GM18505 (cell line): Measurements from ENCODE around the gene SOX3.

Experiments used
- ATAC-seq: cut with Tn5 transposase; IDR thresholded peaks from one replicate; pipeline ENCODE4 v1.9.1; 2021; ENCODE audit not compliant: unreplicated experiment
- POLR2A ChIP-seq: IDR thresholded peaks from 4 replicates; pipeline ENCODE4 v1.6.1; 2011; ENCODE audit warnings: borderline replicate concordance; ENCODE audit not compliant: insufficient read depth, insufficient read length; ENCODE audit errors: extremely low read depth

SOX3 gene

DNA sequence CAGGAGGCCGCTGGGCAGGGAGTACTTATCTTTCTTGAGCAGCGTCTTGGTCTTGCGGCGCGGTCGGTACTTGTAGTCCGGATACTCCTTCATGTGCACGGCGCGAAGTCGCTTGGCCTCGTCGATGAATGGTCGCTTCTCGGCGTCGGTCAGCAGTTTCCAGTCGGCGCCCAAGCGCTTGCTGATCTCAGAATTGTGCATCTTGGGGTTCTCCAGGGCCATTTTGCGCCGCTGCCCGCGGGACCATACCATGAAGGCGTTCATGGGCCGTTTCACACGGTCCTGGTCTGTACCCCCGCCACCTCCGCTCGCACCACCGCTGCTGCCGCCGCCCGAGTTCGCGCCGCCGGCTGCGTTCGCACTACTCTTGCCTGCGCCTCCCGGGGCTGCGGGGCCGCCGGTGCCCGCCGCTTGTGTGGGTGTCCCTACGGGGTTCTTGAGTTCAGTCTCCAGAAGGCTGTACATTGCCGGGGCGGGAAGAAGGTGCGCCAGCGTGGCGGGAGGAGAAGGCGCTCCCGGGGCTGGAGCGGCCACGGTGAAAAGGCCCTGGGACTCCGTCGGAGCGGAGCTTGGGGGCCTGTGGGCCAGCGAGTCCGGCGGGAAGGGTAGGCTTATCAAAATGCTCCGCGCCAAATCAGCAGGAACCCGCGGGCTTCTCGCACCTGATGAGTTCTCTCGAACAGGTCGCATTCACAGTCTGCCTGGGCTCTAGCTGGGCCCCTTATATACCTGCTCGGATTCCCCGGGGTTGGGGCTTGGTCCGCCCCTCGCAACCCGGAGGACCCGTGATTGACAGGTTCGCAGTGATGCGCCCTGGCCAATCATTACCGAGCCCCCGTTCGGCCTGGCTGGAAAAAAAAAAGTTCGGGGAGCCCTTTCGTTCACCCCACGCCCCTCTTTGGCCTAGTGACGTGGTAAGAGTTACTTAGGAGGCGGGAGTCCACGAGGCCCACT is at the start of gene SOX3:
Gene SOX3, minus strand, starts transcription at position 699 of the 954 bp plus-strand sequence. Its CDS starts 9 bp downstream, at position 690.
- no peak for TF ChIP-seq POLR2A
- no peak for ATAC-seq

DNA sequence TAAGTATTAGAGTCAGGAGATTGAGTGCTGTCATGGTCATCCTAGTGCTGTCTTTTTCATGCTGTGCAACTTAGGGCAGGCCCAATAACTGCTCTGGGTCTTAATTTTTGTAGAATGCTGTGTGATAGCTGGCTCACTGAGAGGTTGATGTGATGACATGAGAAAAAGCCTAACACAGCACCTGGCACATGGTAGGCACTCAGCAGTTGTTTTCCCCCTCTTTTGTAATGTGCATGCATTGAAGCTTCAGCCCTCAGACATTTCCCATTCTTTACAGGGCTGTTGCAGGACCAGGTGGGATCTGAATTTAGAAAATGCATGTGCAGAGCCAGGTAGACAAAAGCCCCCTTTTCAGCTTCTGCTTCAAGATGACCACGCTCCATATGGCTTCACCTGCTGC is 44.1 kb upstream of the SOX3 start:
- no peak for ATAC-seq
- TF ChIP-seq POLR2A = no peak

DNA sequence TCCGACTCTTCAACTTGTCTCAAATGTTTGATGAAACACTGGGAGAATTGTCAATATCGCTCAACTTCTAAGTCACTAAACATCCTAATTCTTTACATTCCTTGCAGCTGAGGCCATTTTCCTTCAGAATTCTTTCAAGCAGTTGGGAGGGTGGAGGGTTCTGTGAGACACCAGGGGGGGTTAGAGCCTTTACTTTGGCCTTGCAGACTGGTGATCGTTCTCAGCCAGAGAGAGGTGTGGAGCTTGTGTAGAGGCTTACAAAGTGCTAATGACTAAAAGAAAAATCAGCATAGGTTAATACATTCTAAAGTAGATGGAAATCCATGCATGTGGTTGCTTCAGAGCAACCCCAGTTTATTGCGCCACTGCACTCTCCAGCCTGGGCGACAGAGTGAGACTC is 21.3 kb upstream of the SOX3 start:
- ATAC-seq = no peak
- TF ChIP-seq POLR2A = no peak

DNA sequence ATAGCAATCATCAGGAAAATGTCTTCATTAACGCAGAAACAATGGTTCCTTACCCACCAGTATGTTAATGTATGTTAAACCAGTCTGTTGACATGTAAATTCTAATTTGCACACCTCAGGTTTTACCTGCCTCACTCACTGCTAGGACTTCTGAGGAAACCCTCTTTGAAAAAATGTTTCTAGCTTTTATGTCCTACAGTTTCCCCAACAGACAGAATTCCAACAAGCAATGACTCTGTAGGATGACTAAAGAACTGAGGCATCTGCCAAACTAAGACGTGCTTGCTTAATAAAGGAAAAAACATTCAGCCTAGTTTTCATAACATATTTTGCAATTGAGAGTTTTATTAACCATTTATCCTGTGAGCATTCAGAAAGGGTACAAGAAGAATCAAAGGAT is 20.6 kb upstream of the SOX3 start:
- no peak for TF ChIP-seq POLR2A
- no peak for ATAC-seq

DNA sequence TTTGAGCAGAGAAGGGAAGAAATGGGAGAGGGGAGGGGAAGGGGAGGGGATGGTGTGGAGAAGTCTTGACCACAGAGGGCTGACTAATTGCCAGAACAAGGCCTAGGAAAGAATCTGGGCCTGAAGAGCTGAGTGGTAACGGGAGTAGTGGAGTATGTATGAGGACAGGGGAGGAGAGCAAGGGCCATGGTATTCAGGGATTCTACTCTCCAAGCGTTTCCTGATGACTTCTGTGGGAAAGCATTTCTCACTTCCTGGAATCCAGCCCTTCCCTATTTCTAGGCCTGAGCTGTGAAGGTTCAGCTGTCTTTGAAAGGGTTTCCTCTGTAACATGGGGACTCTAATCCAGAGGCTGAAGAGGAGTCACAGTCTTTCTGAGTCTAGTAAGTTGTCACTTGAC is 19.7 kb upstream of the SOX3 start:
- no peak for TF ChIP-seq POLR2A
- ATAC-seq = no peak

DNA sequence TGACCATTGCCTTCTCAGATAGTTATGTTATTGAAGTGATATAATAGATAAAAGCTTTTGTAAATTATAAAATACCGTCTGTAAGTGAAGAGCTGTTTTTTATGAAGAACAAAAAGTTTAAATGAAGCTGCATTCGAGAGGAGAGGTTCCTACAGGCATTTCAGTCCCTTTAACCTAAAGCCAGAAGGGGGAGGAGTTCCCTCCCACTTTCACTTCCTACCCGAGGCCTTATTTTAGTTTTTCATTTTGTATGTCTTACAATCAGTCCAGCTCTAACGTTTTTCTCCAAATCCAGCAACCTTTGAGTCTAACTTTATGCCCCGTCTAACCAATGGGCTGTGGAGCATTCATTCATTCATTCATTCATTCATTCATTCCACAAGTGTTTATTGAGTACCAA is 16.5 kb upstream of the SOX3 start:
- TF ChIP-seq POLR2A = no peak
- no peak for ATAC-seq

DNA sequence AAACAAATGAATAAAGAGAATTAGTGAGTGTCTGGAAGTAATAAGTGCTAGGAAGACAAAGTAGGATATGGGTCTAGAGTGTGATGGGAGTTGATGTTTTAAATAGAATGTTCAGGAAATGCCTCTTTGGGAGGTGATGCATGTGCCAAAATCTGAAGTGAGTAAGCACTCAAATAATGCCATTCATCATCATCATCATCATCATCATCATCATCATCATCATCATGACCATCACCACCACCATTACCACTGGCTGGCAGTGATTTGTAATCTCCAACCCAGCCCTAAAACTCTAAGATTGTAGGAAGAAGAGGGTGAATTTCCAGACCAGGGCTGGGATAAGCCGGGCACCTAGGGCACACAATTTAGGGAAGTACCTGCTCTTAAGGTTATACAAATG is 9.7 kb upstream of the SOX3 start:
- TF ChIP-seq POLR2A = no peak
- no peak for ATAC-seq

DNA sequence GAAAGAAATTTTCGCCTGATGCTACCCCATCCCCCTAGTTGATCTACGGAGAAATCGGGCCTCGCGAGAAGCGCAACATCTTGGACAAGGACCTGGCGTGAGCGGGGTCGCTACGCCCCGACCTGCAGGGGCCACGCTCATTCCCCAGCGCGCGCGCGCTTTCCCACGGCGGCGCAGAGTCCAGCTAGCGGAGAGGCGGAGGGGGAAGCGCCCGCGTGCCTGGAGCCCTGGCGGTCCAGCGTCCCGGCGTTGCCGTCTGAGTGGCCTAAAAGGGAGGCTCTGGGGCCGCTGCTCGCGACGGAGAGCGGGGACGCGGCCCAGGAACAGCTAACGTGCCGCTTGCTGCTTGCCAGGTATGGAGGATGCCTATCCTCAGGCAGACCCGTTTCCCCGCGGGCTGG is 6.0 kb upstream of the SOX3 start:
- TF ChIP-seq POLR2A = no peak
- ATAC-seq = no peak

DNA sequence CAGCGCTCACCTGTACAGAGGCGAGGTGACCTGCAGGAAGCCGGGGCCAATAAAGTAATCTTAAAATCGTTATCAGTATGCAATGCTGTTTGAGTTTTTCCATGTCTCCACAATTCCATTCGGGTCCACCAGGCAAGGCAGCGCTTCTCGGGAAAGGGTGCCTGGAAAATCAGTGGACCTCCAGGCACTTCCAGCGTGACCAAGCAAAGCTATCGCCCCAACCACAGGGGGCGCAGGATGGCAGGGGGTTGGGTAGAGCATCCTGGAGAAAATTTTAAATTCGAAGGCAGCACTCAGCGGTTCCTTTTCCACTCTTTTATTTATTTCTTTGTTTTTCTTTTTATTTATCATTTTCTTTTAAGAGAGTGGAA is 5.4 kb upstream of the SOX3 start:
- TF ChIP-seq POLR2A = no peak
- ATAC-seq = no peak

DNA sequence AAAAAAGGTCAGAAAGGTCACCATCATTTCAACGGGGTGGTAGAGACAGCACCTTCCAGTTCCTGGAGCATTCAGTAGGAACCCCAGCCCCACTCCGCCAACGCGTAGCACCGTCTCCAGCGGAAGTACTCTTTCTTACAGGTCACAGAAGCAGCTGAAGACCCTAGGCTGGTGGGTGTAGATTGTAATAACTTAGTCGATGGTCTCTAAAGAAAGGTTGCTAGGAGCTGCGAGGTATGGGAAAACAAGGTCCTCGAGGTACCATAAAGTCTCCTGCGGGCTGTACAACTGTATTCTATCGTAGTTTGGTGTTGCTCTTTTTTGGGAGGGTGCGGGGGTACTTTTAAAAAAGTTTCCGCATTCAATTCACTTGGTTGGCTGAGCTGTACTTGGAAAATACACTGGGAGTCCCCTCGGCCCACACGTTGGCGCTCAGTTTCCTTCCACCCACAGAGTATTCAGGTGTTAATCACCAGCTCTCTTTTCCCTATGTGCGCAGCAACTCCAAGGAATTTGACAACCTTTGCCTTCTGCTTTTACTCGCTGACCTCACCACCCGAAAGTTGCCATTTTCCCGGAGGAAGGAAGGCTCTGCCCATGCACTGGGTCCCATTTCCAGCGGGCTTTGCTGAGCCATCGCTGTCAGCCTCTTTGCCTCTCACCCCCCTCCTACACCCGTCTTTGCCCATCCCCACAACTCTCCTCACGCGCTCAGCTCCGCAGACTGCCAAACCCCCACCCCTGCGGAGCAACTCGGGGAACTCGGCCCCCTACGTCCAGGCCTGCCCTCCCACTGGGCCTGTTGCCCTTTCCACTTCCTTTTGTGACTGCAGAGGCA is 4.8 kb upstream of the SOX3 start:
- no peak for ATAC-seq

DNA sequence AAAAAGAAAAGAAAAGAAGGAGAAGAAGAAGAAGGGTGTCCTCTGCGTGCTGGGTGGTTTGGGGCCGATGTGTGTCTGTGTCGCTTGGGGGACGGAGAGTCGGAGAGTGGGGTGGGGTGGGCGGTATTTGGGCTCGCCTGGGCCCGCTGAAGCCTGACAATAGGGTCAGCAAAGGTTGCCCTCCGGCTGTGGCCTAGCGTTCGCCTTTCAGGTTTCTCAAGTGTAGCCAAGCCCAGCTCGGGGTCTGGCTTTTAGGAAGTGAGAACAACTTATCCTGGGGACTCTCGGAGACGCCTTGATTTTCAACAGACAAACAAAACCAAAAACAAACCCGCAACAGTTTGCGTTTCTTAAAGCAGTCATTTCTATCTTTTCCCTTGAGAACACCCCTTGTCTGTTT is 4.1 kb upstream of the SOX3 start:
- no peak for TF ChIP-seq POLR2A
- ATAC-seq = no peak

More for the DNA sequence above, 4.8 kb upstream of the SOX3 start:
- no peak for TF ChIP-seq POLR2A

DNA sequence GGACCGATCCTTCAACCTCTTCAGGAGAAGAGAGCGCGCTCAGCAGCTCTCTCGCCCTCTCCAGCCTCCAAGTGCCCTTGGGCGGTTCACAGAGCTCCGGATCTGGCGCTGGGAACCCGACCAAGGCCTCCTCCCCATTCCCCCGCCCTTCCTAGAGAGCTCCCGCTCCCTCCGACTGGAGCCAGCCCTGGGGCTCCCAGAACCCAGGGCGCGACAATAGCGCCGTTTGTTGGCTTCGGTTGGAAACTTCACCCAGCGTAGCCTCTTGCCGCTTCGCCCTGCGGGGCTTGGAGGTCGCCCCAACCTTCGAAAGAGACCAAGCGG is 3.1 kb upstream of the SOX3 start:
- no peak for ATAC-seq
- TF ChIP-seq POLR2A = no peak

DNA sequence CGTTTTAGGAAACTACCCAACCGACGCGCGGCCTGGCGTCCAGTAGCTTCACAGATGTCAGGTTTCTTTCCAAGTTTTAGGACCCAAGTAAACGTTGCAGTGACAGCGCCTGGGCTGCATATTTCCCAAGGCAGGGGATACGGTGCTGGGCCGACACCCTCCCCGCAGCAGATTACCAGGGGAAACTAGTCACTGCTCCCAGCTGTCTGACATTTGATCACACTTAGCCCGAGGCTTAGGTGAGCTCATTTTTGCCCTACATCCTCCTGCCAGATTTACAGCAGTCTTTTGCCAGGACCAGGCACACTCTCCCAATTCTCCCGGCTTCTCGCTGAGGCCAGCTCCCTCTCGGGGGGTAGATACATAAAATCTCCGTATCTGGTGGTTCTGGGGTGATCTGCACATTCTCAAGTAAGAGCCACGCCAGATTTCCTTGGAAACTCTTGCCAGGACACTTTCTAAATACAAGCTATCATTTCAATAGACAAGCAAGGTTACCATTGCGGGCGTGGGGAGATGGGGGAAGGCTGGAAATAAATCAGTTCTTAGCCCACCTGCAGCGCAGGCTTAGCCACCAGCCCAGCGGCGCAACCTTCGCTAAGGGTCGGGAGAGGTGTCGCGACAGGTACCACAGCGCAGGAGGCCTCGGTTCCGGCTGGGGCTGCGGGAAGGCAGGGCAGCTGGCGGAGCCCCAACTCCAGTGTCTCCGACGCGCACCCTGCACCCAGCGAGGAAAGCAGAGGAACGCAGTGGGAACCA is 2.5 kb upstream of the SOX3 start:
- no peak for TF ChIP-seq POLR2A
- no peak for ATAC-seq
